ENCODE results near the gene KLK13. TPM values are rescaled to one million over a fixed set of nuclear protein-coding genes. Genes with fewer than 3 reads are reported as not detected.
A peak's percentile ranks its signal among the peaks of the same experiment; 100 is the strongest.

Gene KLK13
- total and polyA plus RNA-seq, 2 of the 8 experiments (the other 6 are each of a cell fraction or from before 2014, with no cell fraction given) = 4.2 to 4.5 TPM

DNA sequence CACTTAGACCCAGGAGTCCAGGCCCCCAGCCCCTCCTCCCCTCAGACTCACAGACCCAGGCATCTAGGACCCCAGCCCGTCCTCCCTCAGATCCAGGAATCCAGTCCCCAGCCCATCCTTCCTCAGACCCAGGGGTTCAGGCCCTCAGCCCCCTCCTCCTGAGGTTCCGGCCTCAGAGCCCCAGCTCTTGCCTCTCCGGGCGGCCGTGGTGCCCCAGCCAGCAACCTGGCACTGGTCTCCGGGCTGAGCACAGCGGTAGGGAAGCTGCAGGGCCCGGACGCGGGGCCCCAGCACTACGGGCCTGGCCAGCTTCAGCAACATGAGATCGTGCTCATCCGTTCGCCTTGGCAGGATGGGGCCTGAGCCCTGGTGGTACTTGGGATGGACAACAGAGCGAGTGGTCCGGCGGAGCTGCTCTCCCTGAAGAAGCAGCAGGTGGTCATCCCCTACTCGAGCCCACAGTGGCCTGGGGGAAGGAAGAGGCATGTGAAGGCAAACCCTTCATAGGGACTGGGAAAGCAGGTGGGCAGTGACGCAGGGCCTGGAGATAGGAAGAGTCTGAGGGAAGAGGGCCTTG lies 49.1 kb downstream of the KLK13 start:
- WGBS, 2 experiments (ENCODE audit: extremely low coverage in 1 of 2, insufficient coverage in 1 of 2, insufficient read length in 1 of 2, insufficient replicate concordance in 2 of 2, low coverage in 1 of 2, low lambda C conversion rate in 2 of 2, missing lambda C conversion rate in 1 of 2) = 88% methylated on average over 19 of the region's 19 CpGs; no CpG with 5 or more reads in 1 of the 2 experiments
- CTCF ChIA-PET (ENCODE audit: partially characterized antibody) = interaction anchor here (0.6 to 15.0 kb wide), 12 partner anchors 13 to 1645 kb away, joined by 3 to 269 read pairs (median 10); no protein-coding TSS in a partner anchor
- TF ChIP-seq, protein P1, sequence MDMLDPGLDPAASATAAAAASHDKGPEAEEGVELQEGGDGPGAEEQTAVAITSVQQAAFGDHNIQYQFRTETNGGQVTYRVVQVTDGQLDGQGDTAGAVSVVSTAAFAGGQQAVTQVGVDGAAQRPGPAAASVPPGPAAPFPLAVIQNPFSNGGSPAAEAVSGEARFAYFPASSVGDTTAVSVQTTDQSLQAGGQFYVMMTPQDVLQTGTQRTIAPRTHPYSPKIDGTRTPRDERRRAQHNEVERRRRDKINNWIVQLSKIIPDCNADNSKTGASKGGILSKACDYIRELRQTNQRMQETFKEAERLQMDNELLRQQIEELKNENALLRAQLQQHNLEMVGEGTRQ (IDR thresholded peaks at IDR 0.05; ENCODE audit: low read length) = no peak
- no peak for TF ChIP-seq JUND (IDR thresholded peaks at IDR 0.05; ENCODE audit: low read length)
- no peak for TF ChIP-seq POLR2A (IDR thresholded peaks at IDR 0.05; ENCODE audit: control extremely low read depth in 1 of 2, low read depth in 2 of 2, low read length in 2 of 2)
- TF ChIP-seq KDM1A (IDR thresholded peaks at IDR 0.05; ENCODE audit: borderline replicate concordance, low read length) = no peak
- no peak for TF ChIP-seq NANOG (IDR thresholded peaks at IDR 0.05; ENCODE audit: insufficient read depth, low read depth, low read length, poor library complexity, severe bottlenecking)
- TF ChIP-seq TBP (IDR thresholded peaks at IDR 0.05; ENCODE audit: low read depth, low read length) = no peak
- no peak for TF ChIP-seq EGR1 (IDR thresholded peaks at IDR 0.05; ENCODE audit: borderline replicate concordance, low read depth, low read length)
- TF ChIP-seq KDM5A (IDR thresholded peaks at IDR 0.05; ENCODE audit: low read length) = no peak
- no peak for TF ChIP-seq BACH1 (IDR thresholded peaks at IDR 0.05; ENCODE audit: low read length)
- no peak for TF ChIP-seq BRCA1 (IDR thresholded peaks at IDR 0.05; ENCODE audit: low read depth, low read length)
- TF ChIP-seq RXRA (IDR thresholded peaks at IDR 0.05; ENCODE audit: insufficient read depth, low read depth, low read length) = no peak
- no peak for TF ChIP-seq CTBP2 (IDR thresholded peaks at IDR 0.05; ENCODE audit: borderline replicate concordance, insufficient read depth, insufficient read length, low read length)
- TF ChIP-seq TAF1 (IDR thresholded peaks at IDR 0.05; ENCODE audit: low read depth, low read length) = no peak

More for the DNA sequence above, 49.1 kb downstream of the KLK13 start:
- FAIRE-seq (no peak), DNase-seq (ENCODE audit: low read depth in 1 of 2, low spot score in 2 of 2) (no peak)
- Histone ChIP-seq H2BK12ac (ENCODE audit: low read depth, low read length) (peak overlapping the region; percentile 29; the same call in 1 of the 2 replicates), H3K18ac (ENCODE audit: extremely low read depth, low read length) (no peak overlapping the region), H4K20me1 (replicated peaks in 1 of 2; ENCODE audit: control insufficient read depth in 1 of 2, insufficient read depth in 2 of 2, low read length in 2 of 2) (no peaks in the 10 kb centered on the region), H3K4me2 (ENCODE audit: insufficient read depth in 1 of 2, low read depth in 2 of 2, low read length in 2 of 2) (no peak overlapping the region), H4K8ac (ENCODE audit: extremely low read depth, insufficient read depth, low read length) (peak overlapping the region; percentile 78), H3K4ac (replicated peaks; ENCODE audit: insufficient read length, low read depth, low read length) (no peak overlapping the region), H3K4me1 (replicated peaks in 1 of 4; ENCODE audit: control insufficient read depth in 3 of 4, insufficient read depth in 4 of 4, low read length in 3 of 4) (peaks cover 0 to 7% (median 2%) of the 10 kb centered on the region in 4 experiments; a peak in 4 of 7 replicates), H3K4me3 (ENCODE audit: extremely low read depth in 1 of 4, insufficient read depth in 2 of 4, low read depth in 3 of 4, low read length in 4 of 4) (no peak overlapping the region), H3K36me3 (ENCODE audit: control insufficient read depth in 2 of 4, insufficient read depth in 4 of 4, low read length in 3 of 4) (no peaks in the 10 kb centered on the region), H3K79me2 (ENCODE audit: control insufficient read depth in 1 of 2, insufficient read depth in 2 of 2, low read length in 2 of 2) (no peaks in the 10 kb centered on the region), H4K91ac (replicated peaks; ENCODE audit: insufficient read length, low read length) (no peak overlapping the region), H3K23ac (ENCODE audit: insufficient read length) (no peak overlapping the region), H2BK120ac (replicated peaks; ENCODE audit: low read depth, low read length) (no peak overlapping the region), H3K79me1 (ENCODE audit: low read depth, low read length) (no peaks in the 10 kb centered on the region), H2BK20ac (ENCODE audit: low read length) (no peak overlapping the region), H2BK15ac (ENCODE audit: low read length) (no peak overlapping the region; the same call in 1 of the 2 replicates), H3K27me3 (replicated peaks in 1 of 4; ENCODE audit: control insufficient read depth in 3 of 4, extremely low read depth in 1 of 4, insufficient read depth in 3 of 4, low read length in 3 of 4) (peaks cover 0 to 30% (median 19%) of the 10 kb centered on the region in 4 experiments; a peak in 5 of 7 replicates), H3K14ac (ENCODE audit: insufficient read length) (no peak overlapping the region), H2BK5ac (ENCODE audit: low read depth, low read length) (no peak overlapping the region), H3K9ac (replicated peaks in 1 of 4; ENCODE audit: extremely low read depth in 1 of 4, low read depth in 3 of 4, low read length in 3 of 4) (no peak overlapping the region), H4K5ac (ENCODE audit: insufficient read length, low read depth, low read length) (no peak overlapping the region), H3K56ac (replicated peaks; ENCODE audit: insufficient read length, low read depth, low read length) (no peak overlapping the region), H2AK5ac (ENCODE audit: low read depth, low read length) (peak overlapping the region; percentile 17; the same call in 1 of the 2 replicates), H3K23me2 (ENCODE audit: low read depth, low read length) (peaks cover 14% of the 10 kb centered on the region; the same call in 1 of the 2 replicates), H3K27ac (ENCODE audit: low read depth, low read length) (no peak overlapping the region), H2AFZ (ENCODE audit: low read length) (no peak overlapping the region), H3K9me3 (ENCODE audit: insufficient read depth in 2 of 2, low read depth in 1 of 2, low read length in 1 of 2) (no peaks in the 10 kb centered on the region)
- POLR2A ChIA-PET (ENCODE audit: partially characterized antibody) = interaction anchor here (1.0 to 1.5 kb wide), 4 partner anchors 15 to 219 kb away, joined by 3 read pairs; no protein-coding TSS in a partner anchor
